Astrocyte (in vitro differentiated cells and primary cell): ENCODE measurements around the gene NEK10. TPM values are rescaled to one million over a fixed set of nuclear protein-coding genes. Genes with fewer than 3 reads are reported as not detected.

Source experiments
- DNase-seq: peaks from one replicate; pipeline ENCODE4 v3.0.0-alpha.2; 2010; ENCODE audit warnings: low read depth
- FAIRE-seq: peaks from 2 replicates; lab custom pipeline; 2011; peaks lifted over from hg19 to GRCh38; lab: Jason Lieb, UNC
- H2AFZ ChIP-seq: 2 replicates; pipeline ENCODE4 v1.6.0; 2012; ENCODE audit warnings: low read depth, low read length, inconsistent platforms
- H3K27ac ChIP-seq: 2 replicates; pipeline ENCODE4 v1.5.1; 2011; ENCODE audit warnings: low read depth, low read length, inconsistent platforms
- H3K27me3 ChIP-seq: 2 replicates; pipeline ENCODE4 v1.6.0; 2011; ENCODE audit warnings: low read length, inconsistent platforms; ENCODE audit not compliant: insufficient read depth
- H3K36me3 ChIP-seq: 2 replicates; pipeline ENCODE4 v1.5.1; 2011; ENCODE audit warnings: low read length, inconsistent platforms; ENCODE audit not compliant: insufficient read depth
- H3K4me1 ChIP-seq: 2 replicates; pipeline ENCODE4 v1.5.1; 2011; ENCODE audit warnings: low read length, inconsistent platforms; ENCODE audit not compliant: insufficient read depth
- H3K4me2 ChIP-seq: 2 replicates; pipeline ENCODE4 v1.6.0; 2012; ENCODE audit warnings: low read length, inconsistent platforms
- H3K4me3 ChIP-seq: 2 replicates; pipeline ENCODE4 v1.5.1; 2011; ENCODE audit warnings: low read depth, mild to moderate bottlenecking, low read length, inconsistent platforms; ENCODE audit not compliant: insufficient read depth
- H3K79me2 ChIP-seq: 2 replicates; pipeline ENCODE4 v1.6.0; 2012; ENCODE audit warnings: mild to moderate bottlenecking, low read length, inconsistent platforms; ENCODE audit not compliant: insufficient read depth
- H3K9ac ChIP-seq: 2 replicates; pipeline ENCODE4 v1.6.0; 2012; ENCODE audit warnings: mild to moderate bottlenecking, low read length, inconsistent platforms
- H3K9me3 ChIP-seq: 2 replicates; pipeline ENCODE4 v1.5.1; 2012; ENCODE audit warnings: low read depth, mild to moderate bottlenecking, low read length, inconsistent platforms; ENCODE audit not compliant: insufficient read depth
- H4K20me1 ChIP-seq: 2 replicates; pipeline ENCODE4 v1.6.0; 2012; ENCODE audit warnings: low read length, inconsistent platforms; ENCODE audit not compliant: insufficient read depth
- H3K27ac Mint-ChIP-seq: one replicate; pipeline ENCODE4 v1.8.0; 2021; ENCODE audit warnings: mild to moderate bottlenecking, mixed read lengths; ENCODE audit not compliant: unreplicated experiment
- H3K27me3 Mint-ChIP-seq: one replicate; pipeline ENCODE4 v1.8.0; 2021; ENCODE audit warnings: low read depth, mixed read lengths; ENCODE audit not compliant: unreplicated experiment
- H3K36me3 Mint-ChIP-seq: one replicate; pipeline ENCODE4 v1.8.0; 2021; ENCODE audit warnings: low read depth, mixed read lengths; ENCODE audit not compliant: unreplicated experiment
- H3K4me1 Mint-ChIP-seq: one replicate; pipeline ENCODE4 v1.8.0; 2021; ENCODE audit warnings: low read depth, mixed read lengths; ENCODE audit not compliant: unreplicated experiment
- H3K4me3 Mint-ChIP-seq: one replicate; pipeline ENCODE4 v1.8.0; 2021; ENCODE audit warnings: mild to moderate bottlenecking, moderate library complexity, mixed read lengths; ENCODE audit not compliant: unreplicated experiment
- H3K9me3 Mint-ChIP-seq: one replicate; pipeline ENCODE4 v1.8.0; 2021; ENCODE audit warnings: mild to moderate bottlenecking, mixed read lengths; ENCODE audit not compliant: unreplicated experiment
- EZH2 ChIP-seq: IDR thresholded peaks from 2 replicates; pipeline ENCODE4 v1.6.1; 2012; ENCODE audit warnings: mild to moderate bottlenecking, low read length, inconsistent platforms; ENCODE audit not compliant: insufficient read depth
- total RNA-seq: library from RNA; stranded (reverse); gene quantifications from 2 replicates; pipeline ENCODE4 v1.2.1, GENCODE V29; 2021
- TF ChIP-seq, protein P1 (sequence below): IDR thresholded peaks from 2 replicates; pipeline ENCODE4 v1.5.1; 2011; ENCODE audit warnings: low read depth, mild to moderate bottlenecking, inconsistent platforms, low read length, moderate library complexity; ENCODE audit not compliant: insufficient read depth

NEK10 gene
- total RNA-seq, 1 donor from 2014 or later, result 3.2 TPM

DNA sequence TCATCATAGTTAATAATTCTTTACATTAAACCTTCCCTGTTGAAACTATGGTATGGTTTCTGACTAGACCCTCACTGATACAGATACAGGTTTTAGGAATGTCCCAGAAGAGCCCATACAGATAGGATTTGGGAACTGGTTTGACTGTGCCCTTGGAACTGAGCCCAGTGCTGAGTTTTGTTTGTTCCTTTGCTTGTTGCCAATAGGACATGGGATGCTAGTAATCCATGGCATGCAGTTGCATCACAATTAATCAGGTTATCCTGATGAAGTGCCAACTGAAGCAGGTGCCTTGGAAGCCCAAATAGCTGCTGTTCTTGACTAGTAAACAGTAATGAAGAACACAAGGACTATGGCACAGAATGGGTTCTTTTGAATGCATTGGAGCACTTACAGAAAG lies 230.6 kb downstream of the NEK10 start:
- no peak for DNase-seq
- Histone ChIP-seq H3K9me3 (no peaks in the 10 kb centered on the region), H3K27ac (no peak overlapping the region), H2AFZ (no peak overlapping the region), H3K4me3 (no peak overlapping the region), H3K9ac (no peak overlapping the region), H4K20me1 (no peaks in the 10 kb centered on the region), H3K4me2 (no peak overlapping the region), H3K27me3 (no peaks in the 10 kb centered on the region), H3K79me2 (no peaks in the 10 kb centered on the region), H3K36me3 (no peaks in the 10 kb centered on the region), H3K4me1 (no peaks in the 10 kb centered on the region)
- no peaks in the 10 kb centered on the region for H3K4me1 Mint-ChIP-seq
- no peaks in the 10 kb centered on the region for H3K27me3 Mint-ChIP-seq
- no peak for FAIRE-seq
- H3K9me3 Mint-ChIP-seq, result peaks cover 4% of the 10 kb centered on the region
- no peak for TF ChIP-seq EZH2
- TF ChIP-seq, protein P1, sequence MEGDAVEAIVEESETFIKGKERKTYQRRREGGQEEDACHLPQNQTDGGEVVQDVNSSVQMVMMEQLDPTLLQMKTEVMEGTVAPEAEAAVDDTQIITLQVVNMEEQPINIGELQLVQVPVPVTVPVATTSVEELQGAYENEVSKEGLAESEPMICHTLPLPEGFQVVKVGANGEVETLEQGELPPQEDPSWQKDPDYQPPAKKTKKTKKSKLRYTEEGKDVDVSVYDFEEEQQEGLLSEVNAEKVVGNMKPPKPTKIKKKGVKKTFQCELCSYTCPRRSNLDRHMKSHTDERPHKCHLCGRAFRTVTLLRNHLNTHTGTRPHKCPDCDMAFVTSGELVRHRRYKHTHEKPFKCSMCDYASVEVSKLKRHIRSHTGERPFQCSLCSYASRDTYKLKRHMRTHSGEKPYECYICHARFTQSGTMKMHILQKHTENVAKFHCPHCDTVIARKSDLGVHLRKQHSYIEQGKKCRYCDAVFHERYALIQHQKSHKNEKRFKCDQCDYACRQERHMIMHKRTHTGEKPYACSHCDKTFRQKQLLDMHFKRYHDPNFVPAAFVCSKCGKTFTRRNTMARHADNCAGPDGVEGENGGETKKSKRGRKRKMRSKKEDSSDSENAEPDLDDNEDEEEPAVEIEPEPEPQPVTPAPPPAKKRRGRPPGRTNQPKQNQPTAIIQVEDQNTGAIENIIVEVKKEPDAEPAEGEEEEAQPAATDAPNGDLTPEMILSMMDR, result no peak
- H3K27ac Mint-ChIP-seq, result no peak overlapping the region
- H3K4me3 Mint-ChIP-seq, result no peak overlapping the region
- H3K36me3 Mint-ChIP-seq, result peaks cover 10% of the 10 kb centered on the region

DNA sequence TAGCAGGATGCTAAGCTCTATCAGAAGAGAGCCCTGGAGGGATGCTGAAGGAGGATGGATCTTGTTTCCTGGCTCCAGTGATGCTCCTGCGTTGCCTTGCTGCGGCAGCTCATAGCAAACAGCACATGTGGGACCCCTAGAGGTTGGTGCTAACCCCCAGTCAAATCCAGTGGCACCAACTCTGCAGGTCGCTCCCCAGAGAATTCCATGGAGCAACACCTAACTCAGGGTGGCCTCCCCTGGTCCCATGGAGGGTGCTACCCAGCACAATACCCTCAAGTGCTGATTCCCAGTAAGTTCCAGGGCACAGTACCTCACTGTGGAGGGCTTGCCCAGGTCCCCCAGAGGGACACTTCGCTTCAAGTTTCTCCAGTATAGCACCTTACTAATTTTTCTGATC lies 231.2 kb downstream of the NEK10 start:
- Mint-ChIP-seq H3K9me3 (peaks cover 4% of the 10 kb centered on the region), H3K4me3 (no peak overlapping the region), H3K36me3 (peaks cover 10% of the 10 kb centered on the region), H3K4me1 (no peaks in the 10 kb centered on the region), H3K27ac (no peak overlapping the region), H3K27me3 (no peaks in the 10 kb centered on the region)
- Histone ChIP-seq H3K27me3 (no peaks in the 10 kb centered on the region), H4K20me1 (no peaks in the 10 kb centered on the region), H3K4me1 (no peaks in the 10 kb centered on the region), H3K36me3 (no peaks in the 10 kb centered on the region), H3K27ac (no peak overlapping the region), H3K4me3 (no peak overlapping the region), H3K79me2 (no peaks in the 10 kb centered on the region), H2AFZ (no peak overlapping the region), H3K9me3 (no peaks in the 10 kb centered on the region), H3K4me2 (no peak overlapping the region), H3K9ac (no peak overlapping the region)
- TF ChIP-seq EZH2, result no peak
- TF ChIP-seq, protein P1, result no peak
- DNase-seq (no peak), FAIRE-seq (no peak)

DNA sequence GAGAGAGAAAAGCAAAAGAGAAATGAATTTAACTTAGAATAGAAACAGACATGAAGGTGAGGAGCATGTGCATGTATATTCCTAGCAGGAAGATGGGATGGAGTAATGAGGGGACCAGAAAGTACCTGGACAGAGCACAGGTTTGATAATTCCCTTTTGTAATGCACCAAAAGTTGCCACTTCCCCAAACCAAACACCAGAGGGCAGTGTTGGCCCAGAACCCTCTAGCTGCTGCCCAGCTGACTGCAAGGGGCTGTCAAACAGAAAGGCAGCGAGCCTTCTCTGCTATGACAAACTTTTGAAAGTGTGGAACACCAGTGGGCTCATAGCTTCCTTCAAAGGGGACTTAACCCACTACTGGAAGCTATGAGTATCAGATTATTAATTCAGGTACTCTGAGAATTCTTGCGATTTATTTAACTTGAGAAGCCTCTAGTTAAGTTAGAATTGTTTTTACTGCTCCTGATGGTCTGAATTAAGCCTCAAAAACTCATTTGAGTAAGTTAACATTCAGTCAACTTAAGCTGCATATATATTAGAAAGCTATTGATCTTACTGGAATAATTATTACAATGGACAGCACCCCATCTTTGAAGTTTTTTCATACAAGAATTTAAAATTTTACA lies 234.9 kb downstream of the NEK10 start:
- Histone ChIP-seq H3K27me3 (no peaks in the 10 kb centered on the region), H3K9me3 (no peaks in the 10 kb centered on the region), H3K4me2 (no peak overlapping the region), H3K36me3 (no peaks in the 10 kb centered on the region), H3K9ac (no peak overlapping the region), H3K4me1 (no peaks in the 10 kb centered on the region), H4K20me1 (no peaks in the 10 kb centered on the region), H3K79me2 (no peaks in the 10 kb centered on the region), H3K27ac (no peak overlapping the region), H2AFZ (no peak overlapping the region), H3K4me3 (no peak overlapping the region)
- Mint-ChIP-seq H3K4me3 (no peak overlapping the region), H3K4me1 (no peaks in the 10 kb centered on the region), H3K36me3 (no peaks in the 10 kb centered on the region), H3K27me3 (no peaks in the 10 kb centered on the region), H3K27ac (no peak overlapping the region), H3K9me3 (no peaks in the 10 kb centered on the region)
- no peak for TF ChIP-seq EZH2
- TF ChIP-seq, protein P1, result peak; percentile 93
- DNase-seq (peak; percentile 29), FAIRE-seq (peak; percentile 47)
